Stimulated activated naive CD8-positive, alpha-beta T cell treated with anti-CD3 and anti-CD28 coated beads, Interleukin-15, Interleukin-2, amounts not matched to agents 100 U/mL and 50 U/mL, for 24 hours (primary cell): ENCODE results near the gene FTSJ3.
"Not testable (repeated sequence)": the region's sequence is repeated elsewhere in the genome, so short reads cannot be mapped to it uniquely, and the experiment has no call there.

Experiments
- ATAC-seq: fragments of 150-1000 bp; cut with Tn5 transposase; one replicate; pipeline ENCODE4 v1.10.0; 2021
- DNase-seq: peaks from one replicate; pipeline ENCODE4 v3.0.0; 2021

The FTSJ3 gene

GRCh38 chr17:63830278-63830677 lies 2.8 kb upstream of the FTSJ3 start:
- ATAC-seq (no peak), DNase-seq (no peak)

GRCh38 chr17:63828936-63829335 lies 1.5 kb upstream of the FTSJ3 start:
- DNase-seq, result no peak
- no peak for ATAC-seq

DNA sequence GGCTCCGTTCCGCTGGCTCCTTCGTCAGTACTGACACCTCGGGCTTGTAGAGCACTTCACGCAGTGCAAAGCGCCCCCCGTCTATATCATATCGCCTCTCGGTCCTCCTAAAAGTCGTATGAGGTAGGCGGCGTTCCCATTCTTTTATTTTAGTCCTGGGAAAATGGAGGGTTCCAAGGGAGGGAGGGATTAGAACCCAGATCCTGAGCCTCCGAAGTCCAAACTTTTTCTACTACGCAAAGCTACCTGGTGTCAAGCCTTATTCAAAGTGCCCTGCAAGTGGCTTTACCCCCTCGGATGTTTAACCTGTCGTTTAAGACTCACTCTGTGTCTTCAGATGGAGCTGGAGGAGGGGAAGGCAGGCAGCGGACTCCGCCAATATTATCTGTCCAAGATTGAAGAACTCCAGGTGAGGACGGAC lies 348 bp upstream of the FTSJ3 start:
- no peak for DNase-seq
- no peak for ATAC-seq

DNA sequence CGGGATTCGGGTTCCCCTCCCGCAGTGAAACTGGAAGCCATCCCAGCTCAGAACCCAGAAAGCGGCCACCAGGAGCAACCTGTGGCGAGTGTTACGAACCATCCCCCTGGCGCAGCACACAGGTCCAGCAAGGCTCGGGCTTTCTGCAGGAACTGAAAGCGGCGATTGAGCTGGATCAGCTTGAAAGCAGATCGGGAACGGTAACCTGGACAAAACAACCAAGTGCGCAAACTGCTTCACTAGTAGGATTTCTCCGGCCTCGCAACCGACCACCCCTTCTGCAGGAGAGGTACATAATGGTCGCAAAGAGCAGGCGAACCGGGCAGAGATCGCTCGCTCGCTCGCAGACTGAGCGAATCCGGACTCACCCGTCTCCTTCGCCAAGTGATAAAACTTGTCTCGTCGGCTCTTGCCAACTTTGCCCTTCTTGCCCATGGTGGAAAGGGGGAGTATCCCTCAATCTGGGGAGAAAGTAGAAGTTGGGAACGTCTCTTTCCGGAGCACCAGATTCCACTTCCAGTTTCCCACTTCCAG lies 928 bp downstream of the FTSJ3 start:
- ATAC-seq (no peak), DNase-seq (no peak)

GRCh38 chr17:63824362-63824761 lies 3.1 kb downstream of the FTSJ3 start:
- no peak for ATAC-seq
- no peak for DNase-seq

- no peak for DNase-seq
- no peak for ATAC-seq
Measured at GRCh38 chr17:63823659-63824331, 3.7 kb downstream of the FTSJ3 start.

GRCh38 chr17:63822537-63822936 lies 4.9 kb downstream of the FTSJ3 start:
- ATAC-seq, result no peak
- no peak for DNase-seq

GRCh38 chr17:63821804-63822203 lies 5.7 kb downstream of the FTSJ3 start:
- no peak for ATAC-seq
- DNase-seq, result no peak

- DNase-seq (no peak), ATAC-seq (peak; percentile 14)
Measured at GRCh38 chr17:63820963-63821561, 6.4 kb downstream of the FTSJ3 start.

- ATAC-seq, result peak; percentile 19
- no peak for DNase-seq
Measured at GRCh38 chr17:63819585-63820537, 7.6 kb downstream of the FTSJ3 start.

DNA sequence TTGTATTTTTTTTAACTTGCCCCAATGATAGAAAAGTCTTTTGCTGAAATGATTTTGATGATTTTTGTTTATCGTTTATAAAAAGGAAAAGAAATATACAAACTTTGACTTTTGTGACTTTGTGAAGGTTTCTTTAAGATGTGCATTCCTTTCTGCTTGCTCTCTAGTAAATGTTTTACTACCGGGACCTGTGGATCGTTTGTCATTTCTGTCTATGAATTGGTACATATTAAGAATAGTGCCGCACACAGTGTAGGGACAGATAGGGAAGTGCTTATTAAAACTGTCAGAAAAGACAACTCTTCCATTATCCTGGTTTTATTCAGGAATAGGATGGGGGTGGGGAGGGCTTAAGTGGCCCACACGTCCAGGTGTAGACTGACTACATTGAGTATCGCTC lies 8.3 kb downstream of the FTSJ3 start:
- DNase-seq (no peak), ATAC-seq (no peak)

GRCh38 chr17:63817736-63818385 lies 9.6 kb downstream of the FTSJ3 start:
- DNase-seq, result no peak
- no peak for ATAC-seq

- ATAC-seq (no peak), DNase-seq (no peak)
Measured at GRCh38 chr17:63816669-63817068, 10.8 kb downstream of the FTSJ3 start.

DNA sequence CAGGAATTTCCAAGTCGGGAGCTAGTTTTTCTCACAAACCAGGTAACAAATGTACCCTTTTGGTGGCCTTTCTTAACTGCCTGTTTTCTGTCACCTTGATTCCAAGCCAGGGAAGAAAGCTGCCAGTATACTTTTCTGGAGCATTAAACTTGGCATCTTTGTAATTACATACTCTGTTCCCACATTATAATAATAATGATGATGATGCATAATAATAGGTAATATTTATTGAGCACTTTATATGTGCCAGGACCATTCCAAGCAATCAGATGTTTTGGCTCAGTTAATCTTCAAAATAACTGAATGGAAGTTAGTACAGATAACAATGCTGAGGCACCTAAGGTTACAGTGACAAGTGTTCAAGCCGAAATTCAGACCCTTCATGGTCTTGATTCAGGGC lies 11.3 kb downstream of the FTSJ3 start:
- ATAC-seq (no peak), DNase-seq (no peak)

GRCh38 chr17:63809970-63810369 lies 17.5 kb downstream of the FTSJ3 start:
- no peak for ATAC-seq
- DNase-seq, result no peak

DNA sequence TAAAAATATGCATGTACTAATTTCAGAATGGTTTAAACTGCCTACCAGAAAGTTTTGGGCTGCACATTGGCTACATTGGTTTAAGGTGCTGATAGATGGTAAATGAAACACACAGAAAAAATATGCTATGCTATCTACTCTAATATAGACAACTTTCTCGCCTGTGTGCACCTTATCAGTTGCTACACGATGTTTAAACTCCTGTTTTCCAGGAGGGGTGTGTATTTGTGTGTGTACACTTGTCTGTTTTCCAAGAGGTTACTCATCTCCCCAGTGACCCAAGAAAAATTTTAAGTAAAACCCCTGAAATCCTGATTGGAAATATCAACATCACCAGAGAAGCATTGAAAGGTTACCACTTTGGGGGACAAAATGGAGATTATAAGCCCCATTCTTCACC lies 21.9 kb downstream of the FTSJ3 start:
- DNase-seq (no peak), ATAC-seq (no peak)

GRCh38 chr17:63804328-63804727 lies 23.1 kb downstream of the FTSJ3 start:
- DNase-seq, result no peak
- no peak for ATAC-seq

DNA sequence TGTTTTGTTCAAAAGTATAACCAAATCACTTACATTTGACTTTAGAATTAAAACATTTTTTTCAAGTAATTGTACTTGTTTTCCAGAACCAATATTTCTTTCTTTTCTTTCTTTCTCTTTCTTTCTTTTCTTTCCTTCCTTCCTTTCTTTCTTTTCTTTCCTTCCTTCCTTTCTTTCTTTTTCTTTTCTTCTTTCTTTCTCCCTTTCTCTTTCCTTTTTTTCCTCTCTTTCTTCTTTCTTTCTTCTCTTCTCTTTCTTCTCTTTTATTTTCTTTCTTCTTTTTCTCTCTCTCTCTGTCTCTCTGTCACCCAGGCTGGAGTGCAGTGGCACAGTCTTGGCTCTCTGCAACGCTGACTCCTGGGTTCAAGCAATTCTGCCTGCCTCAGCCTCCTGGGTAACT lies 26.7 kb downstream of the FTSJ3 start:
- ATAC-seq (no peak), DNase-seq (no peak)

GRCh38 chr17:63798572-63799106 lies 28.8 kb downstream of the FTSJ3 start:
- ATAC-seq (no peak), DNase-seq (no peak)

- not testable (repeated sequence) for ATAC-seq, DNase-seq
Measured at GRCh38 chr17:63796375-63796774, 31.1 kb downstream of the FTSJ3 start.

DNA sequence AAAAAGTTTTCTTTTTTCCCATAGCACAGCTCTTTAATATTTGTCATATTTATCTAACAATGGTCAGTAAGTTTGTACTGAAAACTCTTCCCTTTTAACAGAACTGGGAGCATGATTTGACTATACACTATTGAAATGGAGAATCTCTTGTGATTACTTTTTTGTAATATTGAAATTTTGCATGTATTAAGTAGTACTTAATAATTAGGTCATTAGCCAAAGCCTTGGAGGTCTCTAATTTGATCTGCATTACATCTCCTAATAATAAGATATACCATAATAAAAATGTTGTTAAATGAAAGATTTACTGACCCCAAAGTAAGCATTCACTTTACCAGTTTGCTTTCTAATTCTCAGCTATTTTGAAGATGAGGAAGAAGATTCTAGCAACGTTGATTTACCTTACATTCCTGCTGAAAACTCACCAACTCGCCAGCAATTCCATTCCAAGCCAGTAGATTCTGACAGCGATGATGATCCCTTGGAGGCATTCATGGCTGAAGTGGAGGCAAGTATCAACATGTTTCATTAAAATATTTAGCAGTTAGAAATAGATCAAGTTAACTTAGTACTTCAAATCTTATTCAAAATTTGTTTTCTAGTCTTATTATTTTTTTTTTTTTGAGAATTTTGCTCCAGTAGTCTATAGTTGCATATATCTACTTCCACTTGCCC lies 35.3 kb downstream of the FTSJ3 start:
- DNase-seq (no peak), ATAC-seq (no peak)
